HEK293 (cell line): ENCODE data around the gene CCDC170.

Experiments used
- BCL11A ChIP-seq: fragments of 450-650 bp; formaldehyde crosslinking; IDR thresholded peaks from 2 replicates; pipeline ENCODE4 v1.5.1; 2016; ENCODE audit warnings: low read depth, missing biosample characterization, missing genetic modification characterization
- CTCF ChIP-seq: fragments of 450-650 bp; formaldehyde crosslinking; IDR thresholded peaks from 2 replicates; pipeline ENCODE4 v1.5.1; 2016; ENCODE audit warnings: missing biosample characterization, missing genetic modification characterization
- MEIS1 ChIP-seq: sonication (generic); formaldehyde crosslinking; IDR thresholded peaks from 2 replicates; pipeline ENCODE4 v1.8.1; 2022; ENCODE audit warnings: missing genetic modification reagents, mild to moderate bottlenecking, borderline replicate concordance
- REST ChIP-seq: fragments of 450-650 bp; formaldehyde crosslinking; IDR thresholded peaks from 2 replicates; pipeline ENCODE4 v1.5.1; 2016; ENCODE audit warnings: missing biosample characterization, missing genetic modification characterization
- SCRT1 ChIP-seq: fragments of 450-650 bp; formaldehyde crosslinking; IDR thresholded peaks from 2 replicates; pipeline ENCODE4 v1.5.1; 2016; ENCODE audit warnings: missing biosample characterization, missing genetic modification characterization, borderline replicate concordance
- SP2 ChIP-seq: fragments of 450-650 bp; formaldehyde crosslinking; IDR thresholded peaks from 2 replicates; pipeline ENCODE4 v1.5.1; 2016; ENCODE audit warnings: missing biosample characterization, missing genetic modification characterization
- ZBTB48 ChIP-seq: fragments of 450-650 bp; formaldehyde crosslinking; IDR thresholded peaks from 2 replicates; pipeline ENCODE4 v1.5.1; 2016; ENCODE audit warnings: missing biosample characterization, missing genetic modification characterization
- ZNF132 ChIP-seq: fragments of 450-650 bp; formaldehyde crosslinking; IDR thresholded peaks from 2 replicates; pipeline ENCODE4 v1.5.1; 2017; ENCODE audit warnings: missing biosample characterization, missing genetic modification characterization, borderline replicate concordance
- ZNF274 ChIP-seq, 2 experiments: fragments of 200-500 bp in 1 of 2; fragments of 450-650 bp in 1 of 2; sonication (Bioruptor generic) in 1 of 2; formaldehyde crosslinking in 1 of 2; IDR thresholded peaks; 2 replicates each; pipeline versions ENCODE4 v1.5.1 to v1.6.1; 2014 to 2016; ENCODE audit warnings: borderline replicate concordance in 1 of 2, inconsistent platforms in 1 of 2, low read length in 1 of 2, missing biosample characterization in 1 of 2, missing genetic modification characterization in 1 of 2
- ZNF311 ChIP-seq: fragments of 450-650 bp; formaldehyde crosslinking; IDR thresholded peaks from 2 replicates; pipeline ENCODE4 v1.5.1; 2017; ENCODE audit warnings: missing biosample characterization, missing genetic modification characterization, borderline replicate concordance
- ZNF335 ChIP-seq: fragments of 450-650 bp; formaldehyde crosslinking; conservative IDR thresholded peaks from 2 replicates; pipeline ENCODE4 v1.5.1; 2016; ENCODE audit warnings: missing biosample characterization, missing genetic modification characterization
- ZNF366 ChIP-seq: fragments of 450-650 bp; formaldehyde crosslinking; conservative IDR thresholded peaks from 2 replicates; pipeline ENCODE4 v1.5.1; 2016; ENCODE audit warnings: missing biosample characterization, missing genetic modification characterization
- ZNF830 ChIP-seq: fragments of 450-650 bp; IDR thresholded peaks from 2 replicates; pipeline ENCODE4 v1.5.0; 2018; ENCODE audit warnings: missing biosample characterization, missing genetic modification characterization, low read depth, mild to moderate bottlenecking, moderate library complexity
- TF ChIP-seq, protein P1 (sequence below): fragments of 450-650 bp; formaldehyde crosslinking; IDR thresholded peaks from 2 replicates; pipeline ENCODE4 v1.5.1; 2016; ENCODE audit warnings: missing biosample characterization, missing genetic modification characterization

DNA sequence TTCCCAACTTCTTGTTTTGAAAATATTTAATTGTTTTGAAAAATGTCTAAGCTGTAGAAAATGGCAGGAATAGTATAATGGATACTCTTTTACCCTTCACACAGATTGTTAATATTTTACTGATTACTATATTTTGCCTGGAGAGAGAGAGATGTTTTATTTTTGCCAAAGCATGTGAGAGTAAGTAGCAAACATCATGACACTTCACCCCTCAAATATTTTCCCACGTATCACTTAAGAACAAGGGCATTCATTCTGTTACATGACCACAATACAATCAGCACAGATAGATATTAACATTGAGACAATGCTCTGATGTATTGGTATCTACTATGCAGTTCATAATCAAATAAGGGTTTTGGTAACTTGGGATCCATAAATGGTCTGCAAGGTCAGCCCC lies 116.5 kb downstream of the CCDC170 start:
- TF ChIP-seq CTCF (tag by site-specific recombination) = no peak
- TF ChIP-seq SP2 (tag by site-specific recombination) = no peak
- no peak for TF ChIP-seq BCL11A (tag by site-specific recombination)
- no peak for TF ChIP-seq ZNF335
- TF ChIP-seq SCRT1 (tag by site-specific recombination) = no peak
- TF ChIP-seq ZNF366 (tag by site-specific recombination) = no peak
- no peak for TF ChIP-seq ZBTB48 (tag by site-specific recombination)
- TF ChIP-seq ZNF132 (tag by site-specific recombination) = no peak
- no peak for TF ChIP-seq REST (tag by site-specific recombination)
- TF ChIP-seq MEIS1 (CRISPR knock-in tag) = no peak
- no peak for TF ChIP-seq ZNF311 (tag by site-specific recombination)
- no peak for TF ChIP-seq ZNF274 (IDR thresholded peaks at IDR 0.05; ENCODE audit: low read length)
- no peak for TF ChIP-seq ZNF274 (tag by site-specific recombination; IDR thresholded peaks at IDR 0.05; ENCODE audit: borderline replicate concordance)
- no peak for TF ChIP-seq ZNF830
- TF ChIP-seq, protein P1, sequence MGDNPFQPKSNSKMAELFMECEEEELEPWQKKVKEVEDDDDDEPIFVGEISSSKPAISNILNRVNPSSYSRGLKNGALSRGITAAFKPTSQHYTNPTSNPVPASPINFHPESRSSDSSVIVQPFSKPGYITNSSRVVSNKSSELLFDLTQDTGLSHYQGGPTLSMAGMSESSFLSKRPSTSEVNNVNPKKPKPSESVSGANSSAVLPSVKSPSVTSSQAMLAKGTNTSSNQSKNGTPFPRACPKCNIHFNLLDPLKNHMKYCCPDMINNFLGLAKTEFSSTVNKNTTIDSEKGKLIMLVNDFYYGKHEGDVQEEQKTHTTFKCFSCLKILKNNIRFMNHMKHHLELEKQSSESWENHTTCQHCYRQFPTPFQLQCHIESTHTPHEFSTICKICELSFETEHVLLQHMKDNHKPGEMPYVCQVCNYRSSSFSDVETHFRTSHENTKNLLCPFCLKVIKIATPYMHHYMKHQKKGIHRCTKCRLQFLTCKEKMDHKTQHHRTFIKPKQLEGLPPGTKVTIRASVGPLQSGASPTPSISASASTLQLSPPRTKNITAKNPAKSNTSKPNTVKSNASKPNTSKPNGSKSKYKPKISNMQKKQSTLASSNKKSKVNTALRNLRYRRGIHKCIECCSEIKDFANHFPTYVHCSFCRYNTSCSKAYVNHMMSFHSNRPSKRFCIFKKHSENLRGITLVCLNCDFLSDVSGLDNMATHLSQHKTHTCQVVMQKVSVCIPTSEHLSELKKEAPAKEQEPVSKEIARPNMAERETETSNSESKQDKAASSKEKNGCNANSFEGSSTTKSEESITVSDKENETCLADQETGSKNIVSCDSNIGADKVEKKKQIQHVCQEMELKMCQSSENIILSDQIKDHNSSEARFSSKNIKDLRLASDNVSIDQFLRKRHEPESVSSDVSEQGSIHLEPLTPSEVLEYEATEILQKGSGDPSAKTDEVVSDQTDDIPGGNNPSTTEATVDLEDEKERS = no peak
